GM12875 (cell line): ENCODE data around the gene PCSK6.

Experiments used
- H3K4me3 ChIP-seq: one replicate; pipeline ENCODE4 v1.5.1; 2011; ENCODE audit warnings: low read depth, low read length, control low read depth
- TF ChIP-seq, protein P1 (sequence below): IDR thresholded peaks from 2 replicates; pipeline ENCODE4 v1.5.1; 2011; ENCODE audit warnings: low read depth, mild to moderate bottlenecking, control low read depth, inconsistent platforms, low read length, moderate library complexity, borderline replicate concordance; ENCODE audit not compliant: insufficient read depth

Gene PCSK6

GRCh38 chr15:101498717-101499480 is 9.4 kb upstream of the PCSK6 start:
- TF ChIP-seq, protein P1, sequence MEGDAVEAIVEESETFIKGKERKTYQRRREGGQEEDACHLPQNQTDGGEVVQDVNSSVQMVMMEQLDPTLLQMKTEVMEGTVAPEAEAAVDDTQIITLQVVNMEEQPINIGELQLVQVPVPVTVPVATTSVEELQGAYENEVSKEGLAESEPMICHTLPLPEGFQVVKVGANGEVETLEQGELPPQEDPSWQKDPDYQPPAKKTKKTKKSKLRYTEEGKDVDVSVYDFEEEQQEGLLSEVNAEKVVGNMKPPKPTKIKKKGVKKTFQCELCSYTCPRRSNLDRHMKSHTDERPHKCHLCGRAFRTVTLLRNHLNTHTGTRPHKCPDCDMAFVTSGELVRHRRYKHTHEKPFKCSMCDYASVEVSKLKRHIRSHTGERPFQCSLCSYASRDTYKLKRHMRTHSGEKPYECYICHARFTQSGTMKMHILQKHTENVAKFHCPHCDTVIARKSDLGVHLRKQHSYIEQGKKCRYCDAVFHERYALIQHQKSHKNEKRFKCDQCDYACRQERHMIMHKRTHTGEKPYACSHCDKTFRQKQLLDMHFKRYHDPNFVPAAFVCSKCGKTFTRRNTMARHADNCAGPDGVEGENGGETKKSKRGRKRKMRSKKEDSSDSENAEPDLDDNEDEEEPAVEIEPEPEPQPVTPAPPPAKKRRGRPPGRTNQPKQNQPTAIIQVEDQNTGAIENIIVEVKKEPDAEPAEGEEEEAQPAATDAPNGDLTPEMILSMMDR, result no peak
- H3K4me3 ChIP-seq, result no peak overlapping the region

- TF ChIP-seq, protein P1, result no peak
- no peak overlapping the region for H3K4me3 ChIP-seq
These were observed 8.7 kb upstream of the PCSK6 start for GRCh38 chr15:101498076-101498716.

DNA sequence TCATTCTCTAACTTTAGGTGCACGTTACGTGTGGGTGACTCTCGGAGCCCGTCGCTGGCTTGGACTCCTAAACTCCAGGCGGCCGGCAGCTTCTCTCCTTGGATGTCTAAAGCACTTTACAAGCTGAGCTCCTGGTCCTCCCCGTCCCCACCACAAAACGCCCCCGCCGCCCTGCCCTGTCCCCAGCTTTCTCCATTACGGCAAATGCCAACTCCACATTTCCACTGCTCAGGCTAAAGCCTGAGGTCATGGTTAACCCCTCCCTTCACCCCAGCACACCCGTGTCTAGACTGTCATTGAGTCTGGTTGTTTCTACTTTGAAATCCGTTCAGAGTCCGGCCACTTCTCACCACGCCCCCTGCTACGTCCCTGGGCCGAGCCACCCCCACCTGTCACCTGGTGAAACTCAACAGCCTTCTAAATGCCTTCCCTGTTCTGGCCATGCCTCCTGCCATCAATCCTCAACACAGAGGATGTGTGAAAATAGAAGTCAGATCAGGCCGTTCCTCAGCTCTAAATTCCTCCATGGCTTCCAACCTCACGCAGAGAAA is 8.1 kb upstream of the PCSK6 start:
- TF ChIP-seq, protein P1, result no peak
- no peak overlapping the region for H3K4me3 ChIP-seq

DNA sequence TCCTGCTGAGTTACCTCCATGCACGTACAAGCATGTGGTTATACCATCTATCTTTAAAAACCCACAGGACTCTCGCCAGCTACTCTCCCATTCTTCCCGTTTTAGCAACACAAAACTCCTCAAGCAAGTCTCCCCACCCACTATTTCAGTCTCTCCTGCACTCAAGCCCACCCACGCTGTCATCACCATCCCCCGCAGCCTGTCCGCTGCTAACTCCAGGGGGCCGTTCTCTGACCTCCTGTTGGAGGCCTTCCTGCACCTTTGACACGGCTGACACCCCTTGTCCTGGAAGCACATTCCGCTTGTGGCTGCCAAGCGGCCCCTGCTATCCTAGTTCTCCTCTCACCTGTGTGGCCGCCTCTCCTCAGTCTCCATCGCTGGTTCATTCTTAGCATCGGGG is 7.5 kb upstream of the PCSK6 start:
- no peak overlapping the region for H3K4me3 ChIP-seq
- TF ChIP-seq, protein P1, result no peak

- no peak overlapping the region for H3K4me3 ChIP-seq
- TF ChIP-seq, protein P1, result no peak
These were observed 6.9 kb upstream of the PCSK6 start for GRCh38 chr15:101496198-101496986.

DNA sequence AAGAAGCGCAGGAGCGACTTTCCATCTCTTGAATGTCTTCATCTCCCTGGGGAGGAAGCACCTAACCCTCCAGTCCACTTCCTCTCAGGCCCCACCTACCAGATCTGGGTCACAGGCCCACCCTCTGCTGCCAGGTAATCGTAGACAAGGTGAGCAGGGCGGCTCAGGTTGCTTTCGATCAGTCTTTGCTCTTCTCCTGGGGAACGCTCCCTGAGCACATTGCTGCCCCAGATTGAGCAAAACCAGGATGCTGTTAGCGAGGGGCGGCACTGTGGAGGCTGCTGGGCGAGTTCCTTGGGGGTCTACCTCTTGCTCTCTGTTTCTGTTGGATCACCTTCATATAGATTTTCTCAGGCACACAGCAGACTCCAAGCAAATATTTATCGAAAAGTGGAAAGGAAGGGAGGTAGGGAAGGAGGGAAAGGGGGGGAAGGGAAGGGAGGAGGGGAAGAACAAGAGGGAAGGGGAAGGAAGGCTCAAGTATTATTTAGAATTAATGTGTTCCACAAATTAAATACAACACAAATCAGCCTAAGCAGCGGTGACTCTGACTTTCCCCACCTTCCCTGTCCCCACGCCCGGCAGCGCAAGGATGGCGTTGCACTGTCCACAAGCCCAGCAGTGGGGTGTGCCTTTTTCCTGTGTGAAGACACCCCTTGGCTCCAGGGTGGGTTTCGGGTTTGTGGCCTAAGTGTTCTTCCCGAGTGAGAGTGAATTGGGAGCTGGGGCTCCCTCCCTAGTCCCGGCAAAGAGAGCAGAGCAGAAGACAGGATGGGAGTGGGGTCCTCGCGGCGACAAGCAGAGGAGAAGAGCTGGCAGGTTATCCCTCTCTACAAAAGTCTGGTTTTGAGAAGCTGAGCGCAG is 6.1 kb upstream of the PCSK6 start:
- TF ChIP-seq, protein P1, result no peak
- no peak overlapping the region for H3K4me3 ChIP-seq
